Activated naive CD4-positive, alpha-beta T cell (primary cell): ENCODE results near the gene DCTN2.

Experiments
- DNase-seq, 4 experiments: peaks; one replicate each; lab custom pipeline; 2025; lab: John Stamatoyannopoulos, UW

Gene DCTN2

GRCh38 chr12:57489157-57489641 is 57.8 kb downstream of the DCTN2 start:
- no peak for DNase-seq

- no peak for DNase-seq
Measured at GRCh38 chr12:57488402-57489156, 58.4 kb downstream of the DCTN2 start.

GRCh38 chr12:57487597-57488401 is 59.2 kb downstream of the DCTN2 start, which contains the start of gene MARS1:
Gene MARS1 (plus strand): TSS chr12:57488068. CDS start chr12:57488091, 23 bp downstream.
- peak; percentile 68 to 85 (median 75) for DNase-seq

- DNase-seq: no peak
Measured at GRCh38 chr12:57487055-57487596, 59.9 kb downstream of the DCTN2 start.

- no peak for DNase-seq
Measured at GRCh38 chr12:57485695-57486094, 61.3 kb downstream of the DCTN2 start.

GRCh38 chr12:57483466-57483865 is 63.5 kb downstream of the DCTN2 start:
- no peak for DNase-seq

- DNase-seq: no peak
Measured at GRCh38 chr12:57481671-57482070, 65.3 kb downstream of the DCTN2 start.
